IMR-90 (cell line): ENCODE results near the gene ARHGAP24. TPM values are rescaled to one million over a fixed set of nuclear protein-coding genes. Genes with fewer than 3 reads are reported as not detected.
"Not testable (repeated sequence)": the region's sequence is repeated elsewhere in the genome, so short reads cannot be mapped to it uniquely, and the experiment has no call there.

Experiments used
- ATAC-seq: fragments of 200-7000 bp; cut with Tn5 transposase; 2 replicates; pipeline ENCODE4 v1.9.1; 2020; ENCODE audit warnings: low read depth, mild to moderate bottlenecking, moderate library complexity
- BruUV-seq: library from RNA; stranded (reverse); fragments of 400-500 nt; replicated peaks from 2 replicates; lab custom pipeline; 2021; lab: Mats Ljungman, UMichigan
- CTCF ChIA-PET: fragments of 300-600 bp; formaldehyde crosslinking; extraction: SDS; loops from one replicate; lab custom pipeline; 2021; ENCODE audit warnings: antibody characterized with exemption; lab: Yijun Ruan, JAX
- POLR2A ChIA-PET: fragments of 300-600 bp; sonication (Branson Sonifier 250); formaldehyde crosslinking; loops from one replicate; lab custom pipeline; 2022; ENCODE audit warnings: antibody characterized with exemption; ENCODE audit not compliant: unreplicated experiment; lab: Charles Lee
- DNase-seq: peaks from one replicate; pipeline ENCODE4 v3.0.0; 2013
- H2AFZ ChIP-seq: replicated peaks from 2 replicates; pipeline ENCODE3; 2013; ENCODE audit warnings: low read length, mild to moderate bottlenecking; ENCODE audit not compliant: poor library complexity
- H2AK5ac ChIP-seq: 2 replicates; pipeline ENCODE4 v1.6.1; 2013; ENCODE audit warnings: low read depth, low read length, inconsistent platforms
- H2AK9ac ChIP-seq: replicated peaks from 2 replicates; pipeline ENCODE3; 2013; ENCODE audit warnings: mild to moderate bottlenecking, low read depth, low read length, moderate library complexity; ENCODE audit not compliant: poor library complexity
- H2BK120ac ChIP-seq: 2 replicates; pipeline ENCODE4 v1.6.1; 2013; ENCODE audit warnings: low read depth, low read length, inconsistent platforms
- H2BK15ac ChIP-seq: 3 replicates; pipeline ENCODE4 v1.6.1; 2013; ENCODE audit warnings: low read depth, low read length, inconsistent platforms
- H2BK20ac ChIP-seq: 2 replicates; pipeline ENCODE4 v1.6.1; 2013; ENCODE audit warnings: low read depth, mild to moderate bottlenecking, inconsistent platforms, low read length, moderate library complexity
- H2BK5ac ChIP-seq: 2 replicates; pipeline ENCODE4 v1.6.1; 2013; ENCODE audit warnings: mild to moderate bottlenecking, low read depth, low read length, inconsistent platforms; ENCODE audit not compliant: poor library complexity, severe bottlenecking
- H3K14ac ChIP-seq: replicated peaks from 2 replicates; pipeline ENCODE4 v1.6.1; 2013; ENCODE audit warnings: low read depth, low read length, inconsistent platforms
- H3K18ac ChIP-seq: 2 replicates; pipeline ENCODE4 v1.6.1; 2013; ENCODE audit warnings: low read depth, low read length, control low read depth
- H3K23ac ChIP-seq: 2 replicates; pipeline ENCODE4 v1.6.1; 2013; ENCODE audit warnings: low read depth, low read length, inconsistent platforms
- H3K27ac ChIP-seq: 2 replicates; pipeline ENCODE4 v1.5.1; 2013; ENCODE audit warnings: mild to moderate bottlenecking, control low read depth, low read length; ENCODE audit not compliant: insufficient read depth
- H3K27me3 ChIP-seq: 2 replicates; pipeline ENCODE4 v1.6.1; 2013; ENCODE audit warnings: low read length; ENCODE audit not compliant: control insufficient read depth, insufficient read depth
- H3K36me3 ChIP-seq: 2 replicates; pipeline ENCODE4 v1.6.1; 2013; ENCODE audit warnings: low read length, mixed read lengths; ENCODE audit not compliant: control insufficient read depth, insufficient read depth
- H3K4ac ChIP-seq: 2 replicates; pipeline ENCODE4 v1.6.1; 2013; ENCODE audit warnings: low read depth, low read length, inconsistent platforms
- H3K4me1 ChIP-seq: 2 replicates; pipeline ENCODE4 v1.6.1; 2013; ENCODE audit warnings: low read length, mixed read lengths; ENCODE audit not compliant: control insufficient read depth, insufficient read depth
- H3K4me2 ChIP-seq: 2 replicates; pipeline ENCODE4 v1.6.1; 2013; ENCODE audit warnings: low read depth, mild to moderate bottlenecking, control low read depth, low read length, moderate library complexity
- H3K4me3 ChIP-seq: 2 replicates; pipeline ENCODE4 v1.5.1; 2013; ENCODE audit warnings: low read depth, mild to moderate bottlenecking, control low read depth, low read length, moderate library complexity; ENCODE audit not compliant: insufficient read depth
- H3K56ac ChIP-seq: 2 replicates; pipeline ENCODE4 v1.6.1; 2013; ENCODE audit warnings: low read length, inconsistent platforms; ENCODE audit not compliant: insufficient read depth; ENCODE audit errors: extremely low read depth
- H3K79me1 ChIP-seq, 2 experiments: 2 replicates each; pipeline ENCODE4 v1.6.1; 2013; ENCODE audit warnings: low read length in 2 of 2, inconsistent platforms in 1 of 2, low read depth in 1 of 2
- H3K9ac ChIP-seq: 2 replicates; pipeline ENCODE4 v1.6.1; 2013; ENCODE audit warnings: low read depth, low read length, control low read depth
- H3K9me1 ChIP-seq: 2 replicates; pipeline ENCODE4 v1.6.1; 2013; ENCODE audit warnings: low read length, inconsistent platforms; ENCODE audit not compliant: insufficient read depth
- H3K9me3 ChIP-seq: 2 replicates; pipeline ENCODE4 v1.6.1; 2013; ENCODE audit warnings: low read length; ENCODE audit not compliant: control insufficient read depth, insufficient read depth
- H4K20me1 ChIP-seq: 2 replicates; pipeline ENCODE4 v1.6.1; 2013; ENCODE audit warnings: low read length, inconsistent platforms; ENCODE audit not compliant: insufficient read depth
- H4K5ac ChIP-seq: 2 replicates; pipeline ENCODE4 v1.6.1; 2013; ENCODE audit warnings: mild to moderate bottlenecking, low read depth, low read length, control low read depth
- H4K8ac ChIP-seq, 2 experiments: 2 replicates each; pipeline ENCODE4 v1.6.1; 2013; ENCODE audit warnings: low read depth in 2 of 2, low read length in 2 of 2, control low read depth in 1 of 2, inconsistent platforms in 1 of 2
- H4K91ac ChIP-seq: 2 replicates; pipeline ENCODE4 v1.6.1; 2013; ENCODE audit warnings: low read depth, low read length, inconsistent platforms; ENCODE audit not compliant: insufficient read depth
- BHLHE40 ChIP-seq: fragments of 150-350 bp; IDR thresholded peaks from 2 replicates; pipeline ENCODE4 v1.6.1; 2016; ENCODE audit warnings: mild to moderate bottlenecking, low read depth, low read length
- CEBPB ChIP-seq: IDR thresholded peaks from 2 replicates; pipeline ENCODE4 v1.6.1; 2012; ENCODE audit warnings: low read depth, low read length, improper control_type of control experiment
- CTCF ChIP-seq: conservative IDR thresholded peaks from 2 replicates; pipeline ENCODE4 v1.5.1; 2012; ENCODE audit warnings: mild to moderate bottlenecking, low read depth, low read length, improper control_type of control experiment
- MAFK ChIP-seq: IDR thresholded peaks from 2 replicates; pipeline ENCODE4 v1.6.1; 2012; ENCODE audit warnings: low read depth, low read length, improper control_type of control experiment
- MAZ ChIP-seq: IDR thresholded peaks from 2 replicates; pipeline ENCODE4 v1.6.1; 2012; ENCODE audit warnings: low read depth, mild to moderate bottlenecking, low read length, improper control_type of control experiment, moderate library complexity, borderline replicate concordance
- SMC3 ChIP-seq: fragments of 150-350 bp; IDR thresholded peaks from 2 replicates; pipeline ENCODE4 v1.6.1; 2016; ENCODE audit warnings: low read depth, mild to moderate bottlenecking, antibody characterized with exemption, low read length, moderate library complexity
- WGBS, 2 experiments: methylation state at CpG; one replicate each; pipeline versions ENCODE4 v1.1.5 to v1.1.7; 2013; ENCODE audit warnings: missing lambda C conversion rate in 2 of 2; ENCODE audit not compliant: insufficient read length in 1 of 2; ENCODE audit errors: extremely low coverage in 2 of 2; 5-methylcytosine and 5-hydroxymethylcytosine counted together
- dilution Hi-C: fragments of 300-500 bp; cut with HindIII; formaldehyde crosslinking; loops from one replicate; pipeline ENCODE4 v1.14.3; 2018; ENCODE audit warnings: low sequenced_read_pairs; ENCODE audit not compliant: unreplicated experiment
- in situ Hi-C: fragments of 300-500 bp; cut with MboI; formaldehyde crosslinking; loops from 3 replicates; pipeline ENCODE4 v1.14.3; 2019; ENCODE audit warnings: low sequenced_read_pairs, inconsistent platforms, mixed read lengths
- intact Hi-C: fragments of 100-400 bp; cut with micrococcal nuclease; formaldehyde crosslinking; loops from 2 replicates; pipeline ENCODE4 v1.10.0; 2022
- polyA plus RNA-seq, 3 experiments: library from polyadenylated mRNA; depleted of rRNA; stranded (reverse); fragments of >200 nt; gene quantifications; 2 replicates each; pipeline ENCODE4 v1.2.3, GENCODE V29; 2012; ENCODE audit warnings: low replicate concordance in 1 of 3
- total RNA-seq: library from RNA; depleted of rRNA; stranded (reverse); fragments of >200 nt; gene quantifications from 2 replicates; pipeline ENCODE4 v1.2.3, GENCODE V29; 2012

ARHGAP24 gene
- total and polyA plus RNA-seq, 2 of the 4 experiments (the other 2 are of a cell fraction): 11.9 to 24.0 TPM

GRCh38 chr4:85659610-85660218, 184.8 kb downstream of the ARHGAP24 start:
- no TSS peak for BruUV-seq
- H2BK5ac ChIP-seq: no peak overlapping the region
- no peak overlapping the region for H2AFZ ChIP-seq
- no peaks in the 10 kb centered on the region for H4K20me1 ChIP-seq
- dilution Hi-C loops (no loop called here), intact Hi-C loops (no loop called here), in situ Hi-C loops (no loop called here)
- H3K79me1 ChIP-seq: no peaks in the 10 kb centered on the region
- H2BK15ac ChIP-seq: no peak overlapping the region
- no peak overlapping the region for H2AK5ac ChIP-seq
- no peak overlapping the region for H3K23ac ChIP-seq
- no peak for ATAC-seq
- no peak overlapping the region for H3K9ac ChIP-seq
- no peak overlapping the region for H3K4me2 ChIP-seq
- H3K14ac ChIP-seq: no peak overlapping the region
- POLR2A ChIA-PET: no interaction called here
- H3K9me3 ChIP-seq: no peaks in the 10 kb centered on the region
- H2BK20ac ChIP-seq: no peak overlapping the region
- no peak overlapping the region for H2BK120ac ChIP-seq
- H4K8ac ChIP-seq: no peak overlapping the region
- DNase-seq: no peak
- CTCF ChIA-PET: no interaction called here
- H3K9me1 ChIP-seq: no peaks in the 10 kb centered on the region
- no peaks in the 10 kb centered on the region for H3K27me3 ChIP-seq
- H3K36me3 ChIP-seq: no peaks in the 10 kb centered on the region
- no peak overlapping the region for H3K18ac ChIP-seq
- H2AK9ac ChIP-seq: no peak overlapping the region
- no peak overlapping the region for H3K27ac ChIP-seq
- no peaks in the 10 kb centered on the region for H3K4me1 ChIP-seq
- H3K56ac ChIP-seq: no peak overlapping the region
- H3K4ac ChIP-seq: no peak overlapping the region
- no peak overlapping the region for H4K5ac ChIP-seq
- no peak overlapping the region for H3K4me3 ChIP-seq
- TF ChIP-seq CEBPB (no peak), BHLHE40 (no peak), MAZ (no peak), CTCF (no peak), SMC3 (no peak), MAFK (no peak)
- no CpG with 5 or more reads among the region's 3 CpGs for WGBS, 2 experiments
- no peak overlapping the region for H4K91ac ChIP-seq

GRCh38 chr4:85666625-85667024, 191.7 kb downstream of the ARHGAP24 start:
- in situ Hi-C loops, dilution Hi-C loops: not testable (repeated sequence)

More at GRCh38 chr4:85666625-85667024, 191.7 kb downstream of the ARHGAP24 start:
- H3K79me1 ChIP-seq, H4K20me1 ChIP-seq, H3K9me3 ChIP-seq, H2AFZ ChIP-seq, H3K4me1 ChIP-seq, H3K36me3 ChIP-seq, H3K56ac ChIP-seq, H2BK5ac ChIP-seq, H2AK5ac ChIP-seq, DNase-seq, POLR2A ChIA-PET, intact Hi-C loops, H3K4ac ChIP-seq, H3K4me2 ChIP-seq, H2BK20ac ChIP-seq, H3K23ac ChIP-seq, CTCF ChIA-PET, H3K27me3 ChIP-seq, H4K5ac ChIP-seq, H3K9ac ChIP-seq, ATAC-seq, H2AK9ac ChIP-seq, H4K8ac ChIP-seq, H2BK15ac ChIP-seq, H4K91ac ChIP-seq, H3K18ac ChIP-seq, H3K9me1 ChIP-seq, BruUV-seq, H2BK120ac ChIP-seq, H3K27ac ChIP-seq, H3K14ac ChIP-seq, H3K4me3 ChIP-seq: not testable (repeated sequence)
- no CpG with 5 or more reads among the region's 8 CpGs for WGBS, 2 experiments
